ENCODE measurements around the gene GPN3. TPM values are rescaled to one million over a fixed set of nuclear protein-coding genes. Genes with fewer than 3 reads are reported as not detected.
A peak's percentile ranks its signal among the peaks of the same experiment; 100 is the strongest.

GPN3 gene
- total RNA-seq (2021; fragmentation: NEBNext Ultra II Directional; extraction: Animal tissue kit (Norgen Biotek cat#: 25700)), result 10 to 100 TPM; 22.9 to 30.4 (median 25.1) TPM
- long read RNA-seq, transcript GPN3-201 (8 exons, 1,468 nt), result major isoform, 36 of 42 reads
- long read RNA-seq, partial matches to known transcripts, result 3 of 42 reads
- long read RNA-seq, other reads (novel, unspliced or antisense), result 0 of 42 reads

GRCh38 chr12:110468214-110469048 is at the start of gene GPN3, which contains the start of gene FAM216A:
GPN3 (minus strand) TSS chr12:110468257; CDS start chr12:110468203, 54 bp downstream.
FAM216A (plus strand) TSS chr12:110468845; CDS start chr12:110468876, 31 bp downstream.
- Mint-ChIP-seq H3K4me3 (peak within 1 kb of the TSS; percentile 97), H3K27ac (peak within 1 kb of the TSS; percentile 88), H3K27me3 (ENCODE audit: insufficient read depth) (peaks cover 2% of the 10 kb centered on the region), H3K36me3 (ENCODE audit: low read depth) (no peaks in the 10 kb centered on the region), H3K4me1 (ENCODE audit: low read depth) (peaks cover 25% of the 10 kb centered on the region), H3K9me3 (no peaks in the 10 kb centered on the region)
- TF ChIP-seq CTCF (IDR thresholded peaks at IDR 0.05), result no peak
- DNase-seq, result peak; percentile 98

- no peaks in the 10 kb centered on the region for H3K36me3 Mint-ChIP-seq (ENCODE audit: low read depth)
- H3K4me3 Mint-ChIP-seq, result no peak overlapping the region
- H3K27ac Mint-ChIP-seq, result no peak overlapping the region
- no peak for TF ChIP-seq CTCF (IDR thresholded peaks at IDR 0.05)
- 0 out of 2 replicates have a peak, but pooled peaks cover 2% of the 10 kb centered on the region for H3K27me3 Mint-ChIP-seq (ENCODE audit: insufficient read depth)
- no peaks in the 10 kb centered on the region for H3K4me1 Mint-ChIP-seq (ENCODE audit: low read depth)
- no peaks in the 10 kb centered on the region for H3K9me3 Mint-ChIP-seq
- DNase-seq, result no peak
Observed at GRCh38 chr12:110516995-110517394, 48.9 kb upstream of the GPN3 start.

GRCh38 chr12:110514363-110514762 is 46.3 kb upstream of the GPN3 start:
- no peak for DNase-seq
- Mint-ChIP-seq H3K9me3 (no peaks in the 10 kb centered on the region), H3K36me3 (ENCODE audit: low read depth) (no peaks in the 10 kb centered on the region), H3K27me3 (ENCODE audit: insufficient read depth) (0 out of 2 replicates have a peak, but pooled peaks cover 2% of the 10 kb centered on the region), H3K4me1 (ENCODE audit: low read depth) (no peaks in the 10 kb centered on the region), H3K4me3 (no peak overlapping the region), H3K27ac (no peak overlapping the region)
- no peak for TF ChIP-seq CTCF (IDR thresholded peaks at IDR 0.05)

GRCh38 chr12:110513842-110514241 is 45.8 kb upstream of the GPN3 start:
- Mint-ChIP-seq H3K36me3 (ENCODE audit: low read depth) (no peaks in the 10 kb centered on the region), H3K27ac (no peak overlapping the region), H3K27me3 (ENCODE audit: insufficient read depth) (0 out of 2 replicates have a peak, but pooled peaks cover 2% of the 10 kb centered on the region), H3K4me1 (ENCODE audit: low read depth) (no peaks in the 10 kb centered on the region), H3K4me3 (no peak overlapping the region), H3K9me3 (no peaks in the 10 kb centered on the region)
- DNase-seq, result no peak
- no peak for TF ChIP-seq CTCF (IDR thresholded peaks at IDR 0.05)

DNA sequence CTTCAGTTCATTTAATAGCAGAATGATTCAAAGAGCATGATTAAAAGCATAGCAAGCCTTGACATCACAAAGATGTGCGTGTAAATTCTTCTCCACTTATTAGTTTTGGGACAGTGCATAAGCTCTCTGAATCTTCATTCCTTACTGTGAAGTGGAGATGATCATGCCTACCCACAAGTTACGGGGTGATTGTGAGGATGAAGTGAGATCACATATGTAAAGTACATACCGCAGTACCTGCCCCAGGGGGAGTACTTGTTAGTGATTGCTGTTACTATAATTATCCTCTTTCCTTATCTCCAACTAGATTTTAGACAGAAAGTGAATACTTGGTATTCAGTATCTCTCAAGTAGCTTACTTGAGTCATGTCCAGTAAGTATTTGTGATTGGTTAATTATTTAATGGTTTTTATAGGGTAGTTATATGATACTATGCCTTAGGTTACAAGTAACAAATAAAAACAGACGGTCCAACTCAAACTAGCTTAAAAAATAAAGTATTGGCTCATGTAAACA is 40.1 kb upstream of the GPN3 start:
- no peak overlapping the region for H3K4me3 Mint-ChIP-seq
- H3K27me3 Mint-ChIP-seq (ENCODE audit: insufficient read depth), result no peaks in the 10 kb centered on the region
- H3K9me3 Mint-ChIP-seq, result no peaks in the 10 kb centered on the region
- no peak overlapping the region for H3K27ac Mint-ChIP-seq
- no peak for TF ChIP-seq CTCF (IDR thresholded peaks at IDR 0.05)
- no peaks in the 10 kb centered on the region for H3K36me3 Mint-ChIP-seq (ENCODE audit: low read depth)
- no peak for DNase-seq
- no peaks in the 10 kb centered on the region for H3K4me1 Mint-ChIP-seq (ENCODE audit: low read depth)

All from HFFc6 (cell line).